Nephron progenitor cell (in vitro differentiated cells): ENCODE data around the gene GRM2.

Experiments used
- DNase-seq: peaks from one replicate; pipeline ENCODE4 v3.0.0; 2021
- H3K27ac Mint-ChIP-seq: 2 replicates; pipeline ENCODE4 v1.8.0; 2021; ENCODE audit warnings: mild to moderate bottlenecking, moderate library complexity, mixed read lengths
- H3K27me3 Mint-ChIP-seq: 2 replicates; pipeline ENCODE4 v1.8.0; 2021; ENCODE audit warnings: mild to moderate bottlenecking, low read depth, mixed read lengths; ENCODE audit not compliant: poor library complexity
- H3K36me3 Mint-ChIP-seq: 2 replicates; pipeline ENCODE4 v1.8.0; 2021; ENCODE audit warnings: low read depth, mixed read lengths
- H3K4me1 Mint-ChIP-seq: 2 replicates; pipeline ENCODE4 v1.8.0; 2021; ENCODE audit warnings: mixed read lengths
- H3K4me3 Mint-ChIP-seq: 2 replicates; pipeline ENCODE4 v1.8.0; 2021; ENCODE audit warnings: mild to moderate bottlenecking, moderate library complexity, mixed read lengths
- H3K9me3 Mint-ChIP-seq: 2 replicates; pipeline ENCODE4 v1.8.0; 2021; ENCODE audit warnings: mild to moderate bottlenecking, moderate library complexity, mixed read lengths
- TF ChIP-seq, protein P1 (sequence below): fragments of 200-600 bp; sonication (generic); IDR thresholded peaks from 2 replicates; pipeline ENCODE4 v1.5.0; 2021; ENCODE audit warnings: antibody characterized with exemption

The GRM2 gene

DNA sequence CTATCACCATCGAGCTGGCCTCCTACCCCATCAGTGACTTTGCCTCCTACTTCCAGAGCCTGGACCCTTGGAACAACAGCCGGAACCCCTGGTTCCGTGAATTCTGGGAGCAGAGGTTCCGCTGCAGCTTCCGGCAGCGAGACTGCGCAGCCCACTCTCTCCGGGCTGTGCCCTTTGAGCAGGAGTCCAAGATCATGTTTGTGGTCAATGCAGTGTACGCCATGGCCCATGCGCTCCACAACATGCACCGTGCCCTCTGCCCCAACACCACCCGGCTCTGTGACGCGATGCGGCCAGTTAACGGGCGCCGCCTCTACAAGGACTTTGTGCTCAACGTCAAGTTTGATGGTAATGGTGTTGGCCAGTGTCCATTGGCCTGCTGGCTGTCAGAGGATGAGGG lies 6.1 kb downstream of the GRM2 start:
- Mint-ChIP-seq H3K36me3 (no peaks in the 10 kb centered on the region), H3K4me1 (peaks cover 5% of the 10 kb centered on the region), H3K27me3 (peaks cover 15% of the 10 kb centered on the region), H3K9me3 (no peaks in the 10 kb centered on the region), H3K27ac (no peak overlapping the region), H3K4me3 (no peak overlapping the region)
- TF ChIP-seq, protein P1, sequence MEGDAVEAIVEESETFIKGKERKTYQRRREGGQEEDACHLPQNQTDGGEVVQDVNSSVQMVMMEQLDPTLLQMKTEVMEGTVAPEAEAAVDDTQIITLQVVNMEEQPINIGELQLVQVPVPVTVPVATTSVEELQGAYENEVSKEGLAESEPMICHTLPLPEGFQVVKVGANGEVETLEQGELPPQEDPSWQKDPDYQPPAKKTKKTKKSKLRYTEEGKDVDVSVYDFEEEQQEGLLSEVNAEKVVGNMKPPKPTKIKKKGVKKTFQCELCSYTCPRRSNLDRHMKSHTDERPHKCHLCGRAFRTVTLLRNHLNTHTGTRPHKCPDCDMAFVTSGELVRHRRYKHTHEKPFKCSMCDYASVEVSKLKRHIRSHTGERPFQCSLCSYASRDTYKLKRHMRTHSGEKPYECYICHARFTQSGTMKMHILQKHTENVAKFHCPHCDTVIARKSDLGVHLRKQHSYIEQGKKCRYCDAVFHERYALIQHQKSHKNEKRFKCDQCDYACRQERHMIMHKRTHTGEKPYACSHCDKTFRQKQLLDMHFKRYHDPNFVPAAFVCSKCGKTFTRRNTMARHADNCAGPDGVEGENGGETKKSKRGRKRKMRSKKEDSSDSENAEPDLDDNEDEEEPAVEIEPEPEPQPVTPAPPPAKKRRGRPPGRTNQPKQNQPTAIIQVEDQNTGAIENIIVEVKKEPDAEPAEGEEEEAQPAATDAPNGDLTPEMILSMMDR, result no peak
- no peak for DNase-seq

DNA sequence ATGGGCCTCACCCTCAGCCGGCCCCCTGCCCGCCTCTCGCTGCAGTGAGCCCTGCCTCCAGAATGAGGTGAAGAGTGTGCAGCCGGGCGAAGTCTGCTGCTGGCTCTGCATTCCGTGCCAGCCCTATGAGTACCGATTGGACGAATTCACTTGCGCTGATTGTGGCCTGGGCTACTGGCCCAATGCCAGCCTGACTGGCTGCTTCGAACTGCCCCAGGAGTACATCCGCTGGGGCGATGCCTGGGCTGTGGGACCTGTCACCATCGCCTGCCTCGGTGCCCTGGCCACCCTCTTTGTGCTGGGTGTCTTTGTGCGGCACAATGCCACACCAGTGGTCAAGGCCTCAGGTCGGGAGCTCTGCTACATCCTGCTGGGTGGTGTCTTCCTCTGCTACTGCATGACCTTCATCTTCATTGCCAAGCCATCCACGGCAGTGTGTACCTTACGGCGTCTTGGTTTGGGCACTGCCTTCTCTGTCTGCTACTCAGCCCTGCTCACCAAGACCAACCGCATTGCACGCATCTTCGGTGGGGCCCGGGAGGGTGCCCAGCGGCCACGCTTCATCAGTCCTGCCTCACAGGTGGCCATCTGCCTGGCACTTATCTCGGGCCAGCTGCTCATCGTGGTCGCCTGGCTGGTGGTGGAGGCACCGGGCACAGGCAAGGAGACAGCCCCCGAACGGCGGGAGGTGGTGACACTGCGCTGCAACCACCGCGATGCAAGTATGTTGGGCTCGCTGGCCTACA lies 8.5 kb downstream of the GRM2 start:
- no peaks in the 10 kb centered on the region for H3K36me3 Mint-ChIP-seq
- DNase-seq, result no peak
- TF ChIP-seq, protein P1, result no peak
- H3K9me3 Mint-ChIP-seq, result no peaks in the 10 kb centered on the region
- H3K4me1 Mint-ChIP-seq, result peaks cover 8% of the 10 kb centered on the region
- no peak overlapping the region for H3K4me3 Mint-ChIP-seq
- H3K27me3 Mint-ChIP-seq, result peaks cover 1% of the 10 kb centered on the region
- H3K27ac Mint-ChIP-seq, result no peak overlapping the region

DNA sequence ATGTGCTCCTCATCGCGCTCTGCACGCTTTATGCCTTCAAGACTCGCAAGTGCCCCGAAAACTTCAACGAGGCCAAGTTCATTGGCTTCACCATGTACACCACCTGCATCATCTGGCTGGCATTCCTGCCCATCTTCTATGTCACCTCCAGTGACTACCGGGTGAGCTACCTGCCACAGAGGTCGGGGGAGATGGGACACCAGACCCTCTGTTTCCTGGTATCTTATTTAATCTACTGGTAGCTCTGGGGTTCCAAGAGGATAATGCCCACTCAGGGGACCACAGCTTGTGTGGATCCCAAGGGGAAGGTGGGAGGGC lies 9.1 kb downstream of the GRM2 start:
- DNase-seq, result no peak
- H3K4me1 Mint-ChIP-seq, result peaks cover 13% of the 10 kb centered on the region
- no peak overlapping the region for H3K27ac Mint-ChIP-seq
- H3K4me3 Mint-ChIP-seq, result no peak overlapping the region
- H3K36me3 Mint-ChIP-seq, result no peaks in the 10 kb centered on the region
- H3K9me3 Mint-ChIP-seq, result no peaks in the 10 kb centered on the region
- TF ChIP-seq, protein P1, result no peak
- H3K27me3 Mint-ChIP-seq, result peaks cover 3% of the 10 kb centered on the region

DNA sequence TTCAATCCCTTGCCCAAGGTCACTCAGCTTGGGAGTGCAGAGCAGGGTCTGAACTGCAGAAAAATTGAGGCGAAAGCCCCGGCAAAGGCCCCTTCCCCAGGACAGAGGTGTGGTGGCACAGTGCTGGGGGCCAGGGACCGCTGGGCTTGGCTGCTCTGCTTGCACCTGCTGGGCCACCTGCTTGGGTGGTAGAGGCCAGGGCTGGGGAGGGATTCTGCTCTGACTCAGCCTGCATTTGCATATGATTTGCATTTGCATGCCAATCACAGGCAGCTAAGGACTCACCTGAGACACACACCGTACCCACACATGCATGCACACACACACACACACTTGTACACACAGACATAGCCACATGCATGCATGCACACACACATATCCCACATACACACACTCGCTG lies 9.9 kb downstream of the GRM2 start:
- Mint-ChIP-seq H3K4me1 (peaks cover 13% of the 10 kb centered on the region), H3K36me3 (no peaks in the 10 kb centered on the region), H3K27ac (no peak overlapping the region), H3K9me3 (no peaks in the 10 kb centered on the region), H3K27me3 (peaks cover 6% of the 10 kb centered on the region), H3K4me3 (no peak overlapping the region)
- TF ChIP-seq, protein P1, result no peak
- no peak for DNase-seq

DNA sequence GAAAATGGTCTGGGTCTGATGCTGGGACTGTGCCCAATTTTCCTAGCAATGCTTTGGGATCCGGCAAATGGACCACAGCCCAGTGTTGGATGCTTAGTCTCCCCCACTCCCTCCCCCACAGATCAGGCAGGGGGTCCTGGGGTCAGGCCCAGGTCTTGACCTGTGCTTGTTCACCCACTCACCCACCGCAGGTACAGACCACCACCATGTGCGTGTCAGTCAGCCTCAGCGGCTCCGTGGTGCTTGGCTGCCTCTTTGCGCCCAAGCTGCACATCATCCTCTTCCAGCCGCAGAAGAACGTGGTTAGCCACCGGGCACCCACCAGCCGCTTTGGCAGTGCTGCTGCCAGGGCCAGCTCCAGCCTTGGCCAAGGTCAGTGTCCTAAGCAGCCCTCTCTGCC lies 10.6 kb downstream of the GRM2 start:
- Mint-ChIP-seq H3K4me1 (peaks cover 10% of the 10 kb centered on the region), H3K9me3 (no peaks in the 10 kb centered on the region), H3K36me3 (no peaks in the 10 kb centered on the region), H3K27ac (no peak overlapping the region), H3K27me3 (peaks cover 6% of the 10 kb centered on the region), H3K4me3 (no peak overlapping the region)
- TF ChIP-seq, protein P1, result no peak
- no peak for DNase-seq

DNA sequence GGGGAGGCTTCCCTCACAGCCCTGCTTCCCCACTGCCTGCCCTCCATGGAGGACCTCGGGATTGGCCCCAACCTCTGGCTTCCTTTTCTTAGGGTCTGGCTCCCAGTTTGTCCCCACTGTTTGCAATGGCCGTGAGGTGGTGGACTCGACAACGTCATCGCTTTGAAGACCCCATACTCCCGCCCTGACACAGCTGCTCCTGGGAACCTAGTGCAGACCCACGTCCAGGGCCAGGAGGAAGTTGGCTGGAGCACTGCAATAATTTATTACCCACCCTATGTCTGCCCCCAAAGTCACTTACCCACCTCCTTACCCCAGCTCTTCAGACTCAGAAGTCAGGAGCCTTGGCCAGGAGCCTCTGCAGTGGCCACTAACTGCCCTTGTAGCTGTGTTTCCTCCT lies 11.1 kb downstream of the GRM2 start:
- DNase-seq, result no peak
- no peak overlapping the region for H3K4me3 Mint-ChIP-seq
- peaks cover 6% of the 10 kb centered on the region for H3K27me3 Mint-ChIP-seq
- TF ChIP-seq, protein P1, result no peak
- H3K36me3 Mint-ChIP-seq, result no peaks in the 10 kb centered on the region
- H3K4me1 Mint-ChIP-seq, result peaks cover 9% of the 10 kb centered on the region
- no peak overlapping the region for H3K27ac Mint-ChIP-seq
- H3K9me3 Mint-ChIP-seq, result no peaks in the 10 kb centered on the region
